RCC 7860 (cell line): ENCODE results near the gene CCR9.
A peak's percentile ranks its signal among the peaks of the same experiment; 100 is the strongest.

Experiments used
- DNase-seq: peaks from one replicate; pipeline ENCODE4 v3.0.0-alpha.2; 2015; ENCODE audit warnings: low spot score
- FAIRE-seq: peaks from 2 replicates; lab custom pipeline; 2012; peaks lifted over from hg19 to GRCh38; lab: Jason Lieb, UNC

CCR9 gene

GRCh38 chr3:45906681-45907407, 20.5 kb downstream of the CCR9 start:
- DNase-seq, result no peak
- no peak for FAIRE-seq

- FAIRE-seq (no peak), DNase-seq (no peak)
Observed at GRCh38 chr3:45907769-45908705, 21.7 kb downstream of the CCR9 start.

- no peak for FAIRE-seq
- DNase-seq, result no peak
Observed at GRCh38 chr3:45908761-45909160, 22.4 kb downstream of the CCR9 start.

- no peak for FAIRE-seq
- DNase-seq, result no peak
Observed at GRCh38 chr3:45909542-45909941, 23.2 kb downstream of the CCR9 start.

GRCh38 chr3:45910892-45911291, 24.5 kb downstream of the CCR9 start:
- DNase-seq, result no peak
- FAIRE-seq, result no peak

- DNase-seq, result no peak
- FAIRE-seq, result no peak
Observed at GRCh38 chr3:45911511-45912226, 25.3 kb downstream of the CCR9 start.

GRCh38 chr3:45912435-45912834, 26.1 kb downstream of the CCR9 start:
- FAIRE-seq (no peak), DNase-seq (no peak)

- FAIRE-seq (no peak), DNase-seq (no peak)
Observed at GRCh38 chr3:45914362-45915058, 28.2 kb downstream of the CCR9 start.

GRCh38 chr3:45915059-45915439, 28.7 kb downstream of the CCR9 start:
- DNase-seq (no peak), FAIRE-seq (no peak)

GRCh38 chr3:45915518-45916231, 29.3 kb downstream of the CCR9 start:
- FAIRE-seq, result peak; percentile 80
- DNase-seq, result peak; percentile 55

- DNase-seq (no peak), FAIRE-seq (no peak)
Observed at GRCh38 chr3:45917146-45917898, 31.0 kb downstream of the CCR9 start.

GRCh38 chr3:45921158-45922038, 35.1 kb downstream of the CCR9 start:
- DNase-seq (no peak), FAIRE-seq (no peak)

GRCh38 chr3:45922039-45922326, 35.6 kb downstream of the CCR9 start:
- no peak for FAIRE-seq

GRCh38 chr3:45922950-45923590, 36.7 kb downstream of the CCR9 start:
- DNase-seq (no peak), FAIRE-seq (no peak)

More at GRCh38 chr3:45922039-45922326, 35.6 kb downstream of the CCR9 start:
- no peak for DNase-seq

- no peak for FAIRE-seq
- peak; percentile 26 for DNase-seq
Observed at GRCh38 chr3:45923755-45924154, 37.4 kb downstream of the CCR9 start.

- DNase-seq, result no peak
- no peak for FAIRE-seq
Observed at GRCh38 chr3:45927881-45928280, 41.5 kb downstream of the CCR9 start.

- DNase-seq (peak; percentile 15), FAIRE-seq (no peak)
Observed at GRCh38 chr3:45929042-45929679, 42.8 kb downstream of the CCR9 start.

GRCh38 chr3:45931496-45931895, 45.2 kb downstream of the CCR9 start:
- DNase-seq, result no peak
- FAIRE-seq, result no peak
